ENCODE data around the gene SHC1. TPM values are rescaled to one million over a fixed set of nuclear protein-coding genes. Genes with fewer than 3 reads are reported as not detected.
A peak's percentile ranks its signal among the peaks of the same experiment; 100 is the strongest.

Gene SHC1
- total RNA-seq, 1 experiment from 2014 or later: 199 TPM

GRCh38 chr1:155017041-155017945, 46.7 kb upstream of the SHC1 start:
- CTCF ChIA-PET: interaction anchor here (0.6 to 6.8 kb wide), 51 partner anchors 9 to 396 kb away, joined by 3 to 79 read pairs (median 6); partner anchors contain the start of genes ADAM15, DCST1, DCST2 and EFNA3
- H3K9me3 Mint-ChIP-seq: no peaks in the 10 kb centered on the region
- peaks cover 8% of the 10 kb centered on the region; the same call in 1 of the 2 replicates for H3K36me3 Mint-ChIP-seq
- peaks cover 4% of the 10 kb centered on the region; the same call in 1 of the 2 replicates for H3K27me3 Mint-ChIP-seq (ENCODE audit: low read depth)
- H3K4me1 Mint-ChIP-seq: peaks cover 46% of the 10 kb centered on the region
- H3K27ac Mint-ChIP-seq: peak overlapping the region; percentile 70
- DNase-seq (ENCODE audit: low spot score) (peak; percentile 93), ATAC-seq (peak; percentile 88)
- peak overlapping the region; percentile 62 for H3K4me3 Mint-ChIP-seq
- POLR2A ChIA-PET: interaction anchor here (0.6 to 3.5 kb wide), 16 partner anchors 12 to 1151 kb away, joined by 3 to 28 read pairs (median 4); partner anchors contain the start of genes ADAM15, CHRNB2, FLAD1 and LENEP
- TF ChIP-seq JAZF1 (CRISPR knock-in tag; IDR thresholded peaks at IDR 0.05) (no peak), NFATC4 (CRISPR knock-in tag; IDR thresholded peaks at IDR 0.05) (peak; percentile 23; the same call in 1 of the 2 replicates), PRRX2 (CRISPR knock-in tag; IDR thresholded peaks at IDR 0.05) (no peak), ZBTB43 (CRISPR knock-in tag; IDR thresholded peaks at IDR 0.05) (peak; percentile 71; the same call in 1 of the 2 replicates), MAX (CRISPR knock-in tag; IDR thresholded peaks at IDR 0.05) (peak; percentile 77), RELA (CRISPR knock-in tag; IDR thresholded peaks at IDR 0.05; ENCODE audit: borderline replicate concordance) (no peak), E2F1 (CRISPR knock-in tag; IDR thresholded peaks at IDR 0.05) (0 out of 2 replicates have a peak, but pooled peaks have one; percentile 60), TEAD4 (CRISPR knock-in tag; IDR thresholded peaks at IDR 0.05) (no peak), ZBTB21 (CRISPR knock-in tag; IDR thresholded peaks at IDR 0.05; ENCODE audit: borderline replicate concordance) (peak; percentile 87), ZNF263 (CRISPR knock-in tag; IDR thresholded peaks at IDR 0.05; ENCODE audit: low read depth) (0 out of 2 replicates have a peak, but pooled peaks have one; percentile 8), E2F5 (CRISPR knock-in tag; IDR thresholded peaks at IDR 0.05) (peak; percentile 93), IRF1 (CRISPR knock-in tag; IDR thresholded peaks at IDR 0.05) (0 out of 2 replicates have a peak, but pooled peaks have one; percentile 23), JUN (CRISPR knock-in tag; IDR thresholded peaks at IDR 0.05) (no peak), ZNF232 (CRISPR knock-in tag; IDR thresholded peaks at IDR 0.05) (peak; percentile 56), SP1 (CRISPR knock-in tag; conservative IDR thresholded peaks at IDR 0.05) (peak; percentile 94), TEAD1 (CRISPR knock-in tag; IDR thresholded peaks at IDR 0.05) (peak; percentile 88), CTCF (IDR thresholded peaks at IDR 0.05) (peak; percentile 84), ZNF416 (CRISPR knock-in tag; IDR thresholded peaks at IDR 0.05) (no peak), TP53 (CRISPR knock-in tag; IDR thresholded peaks at IDR 0.05) (peak; percentile 77; the same call in 1 of the 2 replicates), SMAD4 (CRISPR knock-in tag; IDR thresholded peaks at IDR 0.05) (no peak), EMX1 (CRISPR knock-in tag; IDR thresholded peaks at IDR 0.05) (no peak), CREM (CRISPR knock-in tag; IDR thresholded peaks at IDR 0.05) (peak; percentile 48), ETV6 (CRISPR knock-in tag; IDR thresholded peaks at IDR 0.05) (peak; percentile 97), CREB1 (CRISPR knock-in tag; IDR thresholded peaks at IDR 0.05) (peak; percentile 54; the same call in 1 of the 2 replicates), PREB (CRISPR knock-in tag; IDR thresholded peaks at IDR 0.05; ENCODE audit: borderline replicate concordance) (no peak), MXD4 (CRISPR knock-in tag; IDR thresholded peaks at IDR 0.05; ENCODE audit: borderline replicate concordance) (no peak)
